Measurements from ENCODE around the gene TMCC2. TPM values are rescaled to one million over a fixed set of nuclear protein-coding genes. Genes with fewer than 3 reads are reported as not detected.
A peak's percentile ranks its signal among the peaks of the same experiment; 100 is the strongest.

The TMCC2 gene
- total and polyA plus RNA-seq, 5 experiments from 2014 or later = 0.37 to 4.7 (median 2.0) TPM

- no peak for DNase-seq
- no peak for ATAC-seq
- Mint-ChIP-seq H3K27me3 (no peaks in the 10 kb centered on the region), H3K36me3 (peaks cover 9 to 85% (median 33%) of the 10 kb centered on the region in 3 donors), H3K4me1 (peaks cover 22 to 79% (median 68%) of the 10 kb centered on the region in 4 donors), H3K27ac (peak overlapping the region; percentile 32 to 93 (median 84)), H3K9me3 (no peaks in the 10 kb centered on the region), H3K4me3 (peak overlapping the region in 5 of 10 donors; percentile 0 to 42 (median 4))
- POLR2A ChIA-PET = interaction anchor here (1.1 to 3.9 kb wide), 12 partner anchors 9 to 30 kb away, joined by 3 to 29 read pairs (median 7); partner anchors contain the start of gene NUAK2
Observed at GRCh38 chr1:205304695-205305070, 76.9 kb downstream of the TMCC2 start.

- no peaks in the 10 kb centered on the region for H3K27me3 Mint-ChIP-seq
- ATAC-seq = no peak
- H3K4me1 Mint-ChIP-seq = peaks cover 32 to 85% (median 74%) of the 10 kb centered on the region in 4 donors
- H3K4me3 Mint-ChIP-seq = peak overlapping the region in 1 of 10 donors; percentile 41
- POLR2A ChIA-PET = interaction anchor here (0.6 to 20.8 kb wide), 4 partner anchors 10 to 24 kb away, joined by 3 to 259 read pairs (median 4); no protein-coding TSS in a partner anchor
- H3K36me3 Mint-ChIP-seq = peaks cover 9 to 94% (median 46%) of the 10 kb centered on the region in 3 donors
- no peak for DNase-seq
- H3K27ac Mint-ChIP-seq = peak overlapping the region; percentile 67 to 93 (median 81)
- no peaks in the 10 kb centered on the region for H3K9me3 Mint-ChIP-seq
Observed at GRCh38 chr1:205306929-205307566, 79.3 kb downstream of the TMCC2 start.

- ATAC-seq (no peak), DNase-seq (no peak)
- Mint-ChIP-seq H3K4me3 (peak overlapping the region in 1 of 10 donors; percentile 34), H3K36me3 (peaks cover 6 to 77% (median 42%) of the 10 kb centered on the region in 3 donors), H3K27me3 (no peaks in the 10 kb centered on the region), H3K9me3 (no peaks in the 10 kb centered on the region), H3K27ac (peak overlapping the region in 9 of 10 donors; percentile 56 to 99 (median 79)), H3K4me1 (peaks cover 40 to 96% (median 93%) of the 10 kb centered on the region in 4 donors)
- POLR2A ChIA-PET = interaction anchor here (1.7 to 22.9 kb wide), 5 partner anchors 11 to 35 kb away, joined by 6 to 590 read pairs (median 23); partner anchors contain the start of gene NUAK2
Observed at GRCh38 chr1:205309741-205310140, 82.0 kb downstream of the TMCC2 start.

GRCh38 chr1:205310976-205311704 lies 83.4 kb downstream of the TMCC2 start:
- Mint-ChIP-seq H3K36me3 (peaks cover 0 to 64% (median 37%) of the 10 kb centered on the region in 3 donors), H3K4me1 (peaks cover 37 to 97% (median 94%) of the 10 kb centered on the region in 4 donors), H3K27me3 (no peaks in the 10 kb centered on the region), H3K27ac (peak overlapping the region; percentile 20 to 99 (median 96)), H3K4me3 (peak overlapping the region; percentile 27 to 100 (median 90)), H3K9me3 (no peaks in the 10 kb centered on the region)
- ATAC-seq = no peak
- POLR2A ChIA-PET = interaction anchor here (0.5 to 22.9 kb wide), 7 partner anchors 10 to 1434 kb away, joined by 3 to 590 read pairs (median 10); partner anchors contain the start of gene NUAK2
- DNase-seq = no peak

GRCh38 chr1:205312866-205313562 lies 85.3 kb downstream of the TMCC2 start:
- POLR2A ChIA-PET = interaction anchor here (0.8 to 22.9 kb wide), 8 partner anchors 8 to 38 kb away, joined by 4 to 590 read pairs (median 24); partner anchors contain the start of gene NUAK2
- DNase-seq = no peak
- Mint-ChIP-seq H3K27me3 (no peaks in the 10 kb centered on the region), H3K9me3 (no peaks in the 10 kb centered on the region), H3K4me3 (peak overlapping the region; percentile 79 to 100 (median 95)), H3K36me3 (peaks cover 0 to 48% (median 28%) of the 10 kb centered on the region in 3 donors), H3K4me1 (peaks cover 49 to 98% (median 96%) of the 10 kb centered on the region in 4 donors), H3K27ac (peak overlapping the region; percentile 92 to 99 (median 98))
- ATAC-seq = peak; percentile 3 to 12

GRCh38 chr1:205313563-205314308 lies 86.0 kb downstream of the TMCC2 start:
- DNase-seq (peak; percentile 29 to 75 (median 56)), ATAC-seq (peak; percentile 76 to 87)
- H3K36me3 Mint-ChIP-seq = peaks cover 0 to 45% (median 22%) of the 10 kb centered on the region in 3 donors
- H3K27ac Mint-ChIP-seq = peak overlapping the region; percentile 92 to 99 (median 98)
- no peaks in the 10 kb centered on the region for H3K9me3 Mint-ChIP-seq
- peaks cover 51 to 98% (median 96%) of the 10 kb centered on the region in 4 donors for H3K4me1 Mint-ChIP-seq
- POLR2A ChIA-PET = interaction anchor here (0.7 to 22.9 kb wide), 8 partner anchors 8 to 39 kb away, joined by 3 to 590 read pairs (median 20); partner anchors contain the start of gene NUAK2
- H3K4me3 Mint-ChIP-seq = peak overlapping the region; percentile 79 to 100 (median 95)
- no peaks in the 10 kb centered on the region for H3K27me3 Mint-ChIP-seq

- Mint-ChIP-seq H3K4me1 (peaks cover 58 to 99% (median 92%) of the 10 kb centered on the region in 4 donors), H3K36me3 (peaks cover 0 to 36% (median 18%) of the 10 kb centered on the region in 3 donors), H3K9me3 (peaks cover 0 to 2% (median 0%) of the 10 kb centered on the region in 9 donors), H3K4me3 (peak overlapping the region; percentile 79 to 100 (median 95)), H3K27me3 (no peaks in the 10 kb centered on the region), H3K27ac (peak overlapping the region; percentile 92 to 99 (median 98))
- POLR2A ChIA-PET = interaction anchor here (1.4 to 22.9 kb wide), 6 partner anchors 9 to 40 kb away, joined by 3 to 590 read pairs (median 92); no protein-coding TSS in a partner anchor
- ATAC-seq = peak in 1 of 2 donors; percentile 21
- DNase-seq = no peak
Observed at GRCh38 chr1:205315008-205315618, 87.4 kb downstream of the TMCC2 start.

- H3K36me3 Mint-ChIP-seq = peaks cover 9 to 33% (median 18%) of the 10 kb centered on the region in 3 donors
Observed at GRCh38 chr1:205316161-205316566, 88.4 kb downstream of the TMCC2 start.

GRCh38 chr1:205317311-205317917 lies 89.7 kb downstream of the TMCC2 start:
- Mint-ChIP-seq H3K4me3 (peak overlapping the region; percentile 92 to 100 (median 98)), H3K9me3 (peaks cover 0 to 10% (median 0%) of the 10 kb centered on the region in 9 donors), H3K27me3 (no peaks in the 10 kb centered on the region), H3K36me3 (peaks cover 12 to 27% (median 12%) of the 10 kb centered on the region in 3 donors), H3K27ac (peak overlapping the region; percentile 83 to 99 (median 97)), H3K4me1 (peaks cover 52 to 92% (median 79%) of the 10 kb centered on the region in 4 donors)
- ATAC-seq (no peak), DNase-seq (peak in 1 of 10 donors; percentile 13)
- POLR2A ChIA-PET = interaction anchor here (1.0 to 22.9 kb wide), 6 partner anchors 12 to 89 kb away, joined by 3 to 590 read pairs (median 132); no protein-coding TSS in a partner anchor

More at GRCh38 chr1:205316161-205316566, 88.4 kb downstream of the TMCC2 start:
- H3K4me1 Mint-ChIP-seq = peaks cover 50 to 97% (median 85%) of the 10 kb centered on the region in 4 donors
- peak overlapping the region; percentile 83 to 99 (median 97) for H3K27ac Mint-ChIP-seq
- POLR2A ChIA-PET = interaction anchor here (1.0 to 22.9 kb wide), 5 partner anchors 9 to 41 kb away, joined by 3 to 590 read pairs (median 161); no protein-coding TSS in a partner anchor
- H3K27me3 Mint-ChIP-seq = no peaks in the 10 kb centered on the region
- peak overlapping the region; percentile 92 to 100 (median 98) for H3K4me3 Mint-ChIP-seq
- no peak for ATAC-seq
- H3K9me3 Mint-ChIP-seq = peaks cover 0 to 10% (median 0%) of the 10 kb centered on the region in 9 donors
- peak in 1 of 10 donors; percentile 16 for DNase-seq
